Vagina (tissue), 2 donors: ENCODE measurements around the gene SLC1A1. TPM values are rescaled to one million over a fixed set of nuclear protein-coding genes. Genes with fewer than 3 reads are reported as not detected.
A peak's percentile ranks its signal among the peaks of the same experiment; 100 is the strongest.

Experiments used
- DNase-seq, 2 donors: peaks; one replicate each; pipeline ENCODE4 v3.0.0-alpha.2; 2017; ENCODE audit errors: extremely low spot score in 2 of 2
- H3K27ac ChIP-seq: fragments of 200-600 bp; sonication (generic); one replicate; pipeline ENCODE4 v1.5.1; 2019
- H3K27me3 ChIP-seq: fragments of 200-600 bp; sonication (generic); one replicate; pipeline ENCODE4 v1.5.1; 2019
- H3K36me3 ChIP-seq, 2 donors: fragments of 200-600 bp; sonication (generic); one replicate each; pipeline ENCODE4 v1.5.1; 2017 to 2019
- H3K4me1 ChIP-seq: fragments of 200-600 bp; sonication (generic); one replicate; pipeline ENCODE4 v1.5.1; 2019
- H3K4me3 ChIP-seq, 2 donors: fragments of 200-600 bp; sonication (generic); 1 replicate in 1 of 2; 2 replicates in 1 of 2; pipeline ENCODE4 v1.5.1; 2016 to 2019
- H3K9me3 ChIP-seq: fragments of 200-600 bp; sonication (generic); one replicate; pipeline ENCODE4 v1.5.1; 2019
- POLR2A ChIP-seq, 2 donors: fragments of 450-650 bp; IDR thresholded peaks; one replicate each; pipeline ENCODE4 v1.6.1; 2017; ENCODE audit warnings: antibody characterized with exemption in 2 of 2, mild to moderate bottlenecking in 2 of 2, moderate library complexity in 2 of 2
- POLR2AphosphoS5 ChIP-seq, 2 donors: sonication (generic); formaldehyde crosslinking; IDR thresholded peaks; one replicate each; pipeline ENCODE4 v1.9.0; 2017; ENCODE audit warnings: antibody characterized with exemption in 2 of 2, mild to moderate bottlenecking in 2 of 2, low read depth in 1 of 2; ENCODE audit not compliant: insufficient read depth in 1 of 2
- intact Hi-C: fragments of 100-400 bp; cut with DNase I; formaldehyde crosslinking; loops from one replicate; pipeline ENCODE4 v1.15.1; 2023
- total RNA-seq: library from RNA; depleted of rRNA; stranded (reverse); fragments of >200 nt; gene quantifications from one replicate; pipeline ENCODE4 v1.2.3, GENCODE V29; 2016
- TF ChIP-seq, protein P1 (sequence below), 3 experiments: fragments of 450-650 bp in 2 of 3; fragments of 200-600 bp in 1 of 3; sonication (generic) in 1 of 3; IDR thresholded peaks; one replicate each; pipeline ENCODE4 v1.5.1; 2017 to 2019; ENCODE audit warnings: antibody characterized with exemption in 3 of 3, mild to moderate bottlenecking in 2 of 3, moderate library complexity in 2 of 3

SLC1A1 gene
- total RNA-seq, 1 donor from 2014 or later, result 1.5 TPM

DNA sequence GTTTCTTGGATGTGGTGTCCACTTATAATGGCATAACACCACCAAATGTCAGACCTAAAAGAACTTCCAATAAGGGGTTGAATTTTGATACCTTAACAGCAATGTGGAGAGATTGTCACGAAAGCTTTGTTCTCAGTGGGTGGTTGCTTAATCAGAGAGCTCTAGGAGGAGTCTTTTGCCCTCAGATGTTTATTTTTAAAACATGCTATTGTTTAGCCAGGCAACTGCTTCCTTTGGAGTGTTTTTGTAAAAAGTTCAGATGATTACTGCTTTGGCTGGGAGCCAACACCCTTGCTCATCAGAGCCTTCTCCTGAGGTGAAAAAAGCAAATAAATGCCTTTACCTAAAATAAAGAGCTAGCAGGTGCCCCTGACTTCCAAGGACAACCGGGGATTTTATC lies 65.0 kb downstream of the SLC1A1 start:
- DNase-seq, result no peak
- no peak overlapping the region for H3K4me3 ChIP-seq
- TF ChIP-seq, protein P1, sequence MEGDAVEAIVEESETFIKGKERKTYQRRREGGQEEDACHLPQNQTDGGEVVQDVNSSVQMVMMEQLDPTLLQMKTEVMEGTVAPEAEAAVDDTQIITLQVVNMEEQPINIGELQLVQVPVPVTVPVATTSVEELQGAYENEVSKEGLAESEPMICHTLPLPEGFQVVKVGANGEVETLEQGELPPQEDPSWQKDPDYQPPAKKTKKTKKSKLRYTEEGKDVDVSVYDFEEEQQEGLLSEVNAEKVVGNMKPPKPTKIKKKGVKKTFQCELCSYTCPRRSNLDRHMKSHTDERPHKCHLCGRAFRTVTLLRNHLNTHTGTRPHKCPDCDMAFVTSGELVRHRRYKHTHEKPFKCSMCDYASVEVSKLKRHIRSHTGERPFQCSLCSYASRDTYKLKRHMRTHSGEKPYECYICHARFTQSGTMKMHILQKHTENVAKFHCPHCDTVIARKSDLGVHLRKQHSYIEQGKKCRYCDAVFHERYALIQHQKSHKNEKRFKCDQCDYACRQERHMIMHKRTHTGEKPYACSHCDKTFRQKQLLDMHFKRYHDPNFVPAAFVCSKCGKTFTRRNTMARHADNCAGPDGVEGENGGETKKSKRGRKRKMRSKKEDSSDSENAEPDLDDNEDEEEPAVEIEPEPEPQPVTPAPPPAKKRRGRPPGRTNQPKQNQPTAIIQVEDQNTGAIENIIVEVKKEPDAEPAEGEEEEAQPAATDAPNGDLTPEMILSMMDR (IDR thresholded peaks at IDR 0.05), result no peak
- TF ChIP-seq POLR2A (IDR thresholded peaks at IDR 0.05) (no peak), POLR2AphosphoS5 (IDR thresholded peaks at IDR 0.05; ENCODE audit: insufficient read depth in 1 of 2, low read depth in 1 of 2) (peak in 1 of 2 donors; percentile 58)
- no peaks in the 10 kb centered on the region for H3K4me1 ChIP-seq
- no peaks in the 10 kb centered on the region for H3K27me3 ChIP-seq
- no peak overlapping the region for H3K27ac ChIP-seq
- intact Hi-C loops, result no loop called here
- no peaks in the 10 kb centered on the region for H3K36me3 ChIP-seq
- H3K9me3 ChIP-seq, result no peaks in the 10 kb centered on the region

DNA sequence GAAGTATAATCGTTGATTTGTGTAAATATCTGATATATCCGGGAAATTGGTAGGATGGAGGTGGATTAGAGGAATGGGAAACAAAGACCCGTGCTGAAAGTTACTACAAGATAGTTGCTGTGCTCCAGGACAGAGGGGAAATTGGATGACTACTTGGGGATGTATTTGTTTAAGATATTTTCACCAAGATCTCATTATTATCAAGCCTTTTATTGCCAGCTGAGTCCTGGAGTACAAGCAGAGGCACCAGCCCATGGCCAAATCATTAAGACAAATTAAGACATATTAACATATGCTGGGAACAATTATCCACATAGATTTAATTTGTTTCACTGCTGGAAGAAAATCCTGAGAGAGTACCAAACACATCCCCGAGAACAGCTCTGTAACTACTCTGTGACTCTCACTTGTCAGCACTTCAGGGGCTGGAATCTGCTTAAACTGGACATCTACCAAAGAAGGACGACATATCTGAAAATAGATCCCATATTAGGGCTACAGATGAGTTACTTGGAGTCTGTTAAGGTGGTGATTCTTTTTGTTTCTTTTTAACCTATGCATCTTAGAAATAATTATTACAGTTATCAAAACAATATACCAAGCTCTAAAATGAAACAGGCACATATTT lies 68.2 kb downstream of the SLC1A1 start:
- DNase-seq, result no peak
- H3K4me1 ChIP-seq, result no peaks in the 10 kb centered on the region
- no peak overlapping the region for H3K27ac ChIP-seq
- intact Hi-C loops, result no loop called here
- no peaks in the 10 kb centered on the region for H3K27me3 ChIP-seq
- no peak overlapping the region for H3K4me3 ChIP-seq
- TF ChIP-seq POLR2AphosphoS5 (IDR thresholded peaks at IDR 0.05; ENCODE audit: insufficient read depth in 1 of 2, low read depth in 1 of 2) (no peak), POLR2A (IDR thresholded peaks at IDR 0.05) (no peak)
- TF ChIP-seq, protein P1 (IDR thresholded peaks at IDR 0.05), result no peak
- no peaks in the 10 kb centered on the region for H3K36me3 ChIP-seq
- no peaks in the 10 kb centered on the region for H3K9me3 ChIP-seq

DNA sequence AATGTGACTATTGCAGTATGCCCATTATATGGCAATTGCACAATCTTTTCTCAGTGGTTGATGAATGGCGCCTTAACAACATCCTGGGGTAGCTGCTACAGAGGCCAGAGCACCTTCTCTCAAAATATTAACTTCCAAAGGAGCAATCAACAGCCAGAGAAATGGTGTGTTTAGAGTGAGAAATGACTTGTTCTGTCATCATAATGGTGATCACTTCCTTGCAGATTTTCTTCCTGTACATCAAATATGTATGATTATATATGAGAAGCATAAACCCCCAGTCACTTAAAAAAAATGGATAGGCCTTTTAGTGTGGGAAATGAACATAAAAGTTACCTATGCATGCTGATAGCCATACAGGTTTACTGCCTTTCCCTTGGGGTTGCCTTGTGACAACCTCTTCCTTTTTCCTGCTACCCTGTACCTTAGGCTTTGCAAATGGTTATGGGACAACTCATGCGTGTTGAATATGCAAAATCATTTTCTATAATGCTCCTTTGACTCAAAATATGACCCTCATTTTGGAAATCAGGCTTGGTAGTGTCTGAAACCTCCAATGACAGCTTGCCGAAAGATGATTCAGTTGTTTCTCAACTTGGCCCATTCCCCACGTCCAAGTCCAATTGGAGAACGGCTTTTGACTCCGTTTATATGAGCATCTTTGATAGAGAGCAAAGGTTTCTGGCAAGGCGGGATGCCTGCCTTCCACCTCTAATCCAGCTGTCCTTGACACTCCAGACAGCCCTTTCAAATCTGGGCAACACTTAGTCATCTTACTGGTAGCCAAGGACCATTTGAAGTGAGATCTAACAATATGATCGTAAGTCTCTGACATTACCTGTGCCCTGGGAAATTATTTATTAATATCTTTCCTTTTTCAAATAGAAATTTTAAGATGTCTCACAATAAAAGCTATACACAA lies 69.3 kb downstream of the SLC1A1 start:
- no peak overlapping the region for H3K4me3 ChIP-seq
- no peak overlapping the region for H3K27ac ChIP-seq
- no peaks in the 10 kb centered on the region for H3K4me1 ChIP-seq
- no peak for DNase-seq
- H3K36me3 ChIP-seq, result no peaks in the 10 kb centered on the region
- intact Hi-C loops, result no loop called here
- TF ChIP-seq POLR2AphosphoS5 (IDR thresholded peaks at IDR 0.05; ENCODE audit: insufficient read depth in 1 of 2, low read depth in 1 of 2) (no peak), POLR2A (IDR thresholded peaks at IDR 0.05) (no peak)
- TF ChIP-seq, protein P1 (IDR thresholded peaks at IDR 0.05), result no peak
- no peaks in the 10 kb centered on the region for H3K27me3 ChIP-seq
- no peaks in the 10 kb centered on the region for H3K9me3 ChIP-seq

DNA sequence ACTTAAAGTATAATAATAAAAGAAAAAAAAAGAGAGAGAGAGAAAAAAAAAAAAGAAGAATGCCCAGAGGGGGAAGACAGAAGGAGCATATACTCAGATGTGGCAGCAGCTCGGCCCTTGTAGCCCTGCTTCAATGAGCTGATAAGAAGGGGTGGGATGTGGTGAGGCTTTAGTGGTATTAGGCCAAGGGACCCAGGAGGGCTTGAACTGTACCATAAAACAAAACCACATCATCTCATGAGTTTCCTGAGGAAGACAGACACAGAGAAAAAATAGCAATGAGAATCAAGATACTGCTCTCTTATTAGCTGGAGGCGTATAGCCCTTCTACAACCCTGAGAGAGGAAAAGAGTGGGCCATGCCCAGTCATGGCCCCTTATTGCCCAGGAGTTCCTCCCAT lies 72.8 kb downstream of the SLC1A1 start:
- H3K36me3 ChIP-seq, result no peaks in the 10 kb centered on the region
- no peaks in the 10 kb centered on the region for H3K27me3 ChIP-seq
- no peaks in the 10 kb centered on the region for H3K4me1 ChIP-seq
- TF ChIP-seq POLR2A (IDR thresholded peaks at IDR 0.05) (no peak), POLR2AphosphoS5 (IDR thresholded peaks at IDR 0.05; ENCODE audit: insufficient read depth in 1 of 2, low read depth in 1 of 2) (no peak)
- TF ChIP-seq, protein P1 (IDR thresholded peaks at IDR 0.05), result no peak
- no peak overlapping the region for H3K27ac ChIP-seq
- no peak for DNase-seq
- intact Hi-C loops, result no loop called here
- H3K9me3 ChIP-seq, result no peaks in the 10 kb centered on the region
- H3K4me3 ChIP-seq, result no peak overlapping the region

DNA sequence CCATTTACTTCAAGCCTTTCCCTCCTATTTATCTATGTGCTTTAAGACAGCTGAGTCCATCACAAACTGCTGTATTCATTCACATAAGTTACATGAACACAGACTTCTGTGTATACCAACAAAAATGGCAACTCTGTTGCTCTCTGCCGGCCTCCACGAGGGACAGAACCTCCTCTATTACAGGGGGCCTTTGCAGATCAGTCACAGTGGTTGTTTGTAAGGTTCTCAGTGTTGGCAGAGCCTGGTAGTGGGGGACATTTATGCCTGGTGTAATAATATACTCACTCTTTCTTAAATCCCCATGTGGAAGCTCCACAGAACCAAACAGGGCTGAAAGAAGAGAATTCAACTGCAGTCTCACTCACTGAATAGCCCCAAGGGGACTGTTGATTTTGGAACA lies 76.5 kb downstream of the SLC1A1 start:
- TF ChIP-seq POLR2AphosphoS5 (IDR thresholded peaks at IDR 0.05; ENCODE audit: insufficient read depth in 1 of 2, low read depth in 1 of 2) (no peak), POLR2A (IDR thresholded peaks at IDR 0.05) (no peak)
- TF ChIP-seq, protein P1 (IDR thresholded peaks at IDR 0.05), result no peak
- Histone ChIP-seq H3K36me3 (no peaks in the 10 kb centered on the region), H3K4me1 (no peaks in the 10 kb centered on the region), H3K9me3 (no peaks in the 10 kb centered on the region), H3K27ac (no peak overlapping the region), H3K27me3 (no peaks in the 10 kb centered on the region), H3K4me3 (no peak overlapping the region)
- intact Hi-C loops, result no loop called here
- no peak for DNase-seq
